Heart left ventricle (tissue), 16 donors: ENCODE measurements around the gene LIPT2. TPM values are rescaled to one million over a fixed set of nuclear protein-coding genes. Genes with fewer than 3 reads are reported as not detected.
A peak's percentile ranks its signal among the peaks of the same experiment; 100 is the strongest.

Source experiments
- ATAC-seq, 4 donors: fragments of 200-7000 bp; cut with Tn5 transposase; one replicate each; pipeline ENCODE4 v1.9.1; 2020 to 2022; ENCODE audit warnings: moderate library complexity in 4 of 4, mild to moderate bottlenecking in 3 of 4, moderate number of reproducible peaks in 1 of 4
- DNase-seq, 5 donors: peaks; one replicate each; pipeline ENCODE4 v3.0.0-alpha.2; 2020
- H3K27ac ChIP-seq, 12 donors: fragments of 200-600 bp; sonication (generic) in 4 of 12; one replicate each; pipeline versions ENCODE4 v1.5.0 to v1.8.0; 2016 to 2022; ENCODE audit warnings: mild to moderate bottlenecking in 2 of 12
- H3K27me3 ChIP-seq, 9 donors: fragments of 200-600 bp; sonication (generic) in 2 of 9; one replicate each; pipeline versions ENCODE4 v1.5.1 to v1.8.0; 2016 to 2022; ENCODE audit warnings: mild to moderate bottlenecking in 3 of 9
- H3K36me3 ChIP-seq, 9 donors: fragments of 200-600 bp; sonication (generic) in 2 of 9; one replicate each; pipeline versions ENCODE4 v1.5.0 to v1.8.0; 2018 to 2022; ENCODE audit warnings: mild to moderate bottlenecking in 2 of 9
- H3K4me1 ChIP-seq, 12 donors: fragments of 200-600 bp; sonication (generic) in 4 of 12; one replicate each; pipeline versions ENCODE4 v1.5.0 to v1.8.0; 2016 to 2022; ENCODE audit warnings: mild to moderate bottlenecking in 3 of 12
- H3K4me3 ChIP-seq, 12 donors: fragments of 200-600 bp; sonication (generic) in 4 of 12; one replicate each; pipeline versions ENCODE4 v1.5.0 to v1.8.0; 2017 to 2022; ENCODE audit warnings: mild to moderate bottlenecking in 9 of 12, moderate library complexity in 4 of 12
- H3K9me3 ChIP-seq, 12 donors: fragments of 200-600 bp; sonication (generic) in 4 of 12; one replicate each; pipeline versions ENCODE4 v1.5.0 to v1.8.0; 2016 to 2022; ENCODE audit warnings: mild to moderate bottlenecking in 1 of 12
- CTCF ChIP-seq, 12 donors: fragments of 200-600 bp; sonication (generic) in 4 of 12; IDR thresholded peaks; one replicate each; pipeline versions ENCODE4 v1.5.0 to v1.8.0; 2018 to 2022; ENCODE audit warnings: antibody characterized with exemption in 12 of 12, mild to moderate bottlenecking in 5 of 12
- POLR2A ChIP-seq, 2 donors: fragments of 450-650 bp; IDR thresholded peaks; one replicate each; pipeline ENCODE4 v1.6.1; 2017; ENCODE audit warnings: antibody characterized with exemption in 2 of 2, mild to moderate bottlenecking in 2 of 2, moderate library complexity in 2 of 2
- WGBS, 4 donors: extraction: QIAGEN DNeasy Blood & Tissue Kit in 2 of 4; methylation state at CpG; one replicate each; pipeline versions ENCODE4 v1.1.5 to v1.1.7; 2013 to 2018; 5-methylcytosine and 5-hydroxymethylcytosine counted together
- intact Hi-C, 10 donors: fragments of 100-400 bp; cut with DNase I; formaldehyde crosslinking; loops; one replicate each; pipeline versions ENCODE4 v1.11.1 to v1.14.2; 2022
- long read RNA-seq, 3 donors: library from polyadenylated mRNA; unstranded; transcript quantifications; one replicate each; pipeline ENCODE4 v2.0.0, GENCODE V29; 2020 to 2021
- polyA plus RNA-seq, 2 donors: library from polyadenylated mRNA; stranded (reverse); fragments of 200-250 nt; gene quantifications; one replicate each; pipeline ENCODE4 v1.2.3, GENCODE V29; 2013
- total RNA-seq, 9 donors: library from RNA; depleted of rRNA in 2 of 9; stranded (reverse); fragments of >200 nt in 2 of 9; fragmentation: NEBNext Ultra II Directional in 3 of 9; extraction: Animal tissue kit (Norgen Biotek cat#: 25700) in 3 of 9; gene quantifications; one replicate each; pipeline versions ENCODE4 v1.1.0 to v1.2.4, GENCODE V29; 2016 to 2023
- donor health status: ischemic (EF 13 %, LVEDD 7.1; RV severe dilation, severe dysfunction).
- donor health status: healthy with polysubstance abuse.
- donor health status: DM: no; HTN: yes; CAD: no.
- donor health status: DM: no; HTN: no; CAD: no.
- donor health status: ischemic (EF 25% LVEDD 6.9; RV normal size, moderate dysfunction).
- donor health status: ischemic (EF 25% LVEDD 5.7; RV mildly dilated, moderate dysfunction).
- donor health status: healthy.
- donor health status: DM: yes; HTN: yes; CAD: no.
- donor health status: ischemic (EF 35%, LVEDD 5.7; RV mildly dilated, moderate dysfunction).
- donor health status: nonischemic (EF 11% LVEDD 7.7; RV severe dilation, severe dysfunction).
- donor health status: DM: yes; HTN: yes; CAD: no.
- donor health status: PGD.
- donor health status: ischemic (EF 29% LVEDD 5.4; RV normal size, mild dysfunction).
- donor health status: nonischemic (EF 23%, LVEDD 6.1; RV moderate dilation, normal function).

LIPT2 gene
- total RNA-seq (1 to 10 TPM in 8 of 9 donors, under 1 TPM in 1; 0.93 to 3.9 (median 1.6) TPM), polyA plus RNA-seq (1 to 10 TPM in 1 of 2 donors, under 1 TPM in 1; 0.64 to 1.3 TPM)
- long read RNA-seq, donor 1, partial matches to known transcripts = 0 of 4 reads
- long read RNA-seq, donor 1, other reads (novel, unspliced or antisense) = 0 of 4 reads
- long read RNA-seq, donor 2, transcript LIPT2-201 (2 exons, 1,018 nt) = major isoform, 6 of 10 reads
- long read RNA-seq, donor 2, partial matches to known transcripts = 0 of 10 reads
- long read RNA-seq, donor 2, other reads (novel, unspliced or antisense) = 4 of 10 reads
- long read RNA-seq, donor 3, partial matches to known transcripts = 0 of 2 reads
- long read RNA-seq, donor 3, other reads (novel, unspliced or antisense) = 0 of 2 reads

- WGBS, 4 donors = 0% methylated on average over 43 to 94 of the region's 94 CpGs
- Histone ChIP-seq H3K27ac (peak within 1 kb of the TSS; percentile 89 to 100 (median 99)), H3K4me1 (peaks cover 0 to 18% (median 12%) of the 10 kb centered on the region in 12 donors), H3K9me3 (peaks cover 0 to 18% (median 2%) of the 10 kb centered on the region in 12 donors), H3K27me3 (no peaks in the 10 kb centered on the region), H3K36me3 (peaks cover 0 to 11% (median 0%) of the 10 kb centered on the region in 9 donors), H3K4me3 (peak within 1 kb of the TSS; percentile 79 to 98 (median 92))
- no peak for TF ChIP-seq CTCF (IDR thresholded peaks at IDR 0.05)
- TF ChIP-seq POLR2A (IDR thresholded peaks at IDR 0.05) = peak in 1 of 2 donors; percentile 87
- intact Hi-C loops = loop anchor here in 2 of 10 donors (5.0 kb wide), 3 partner anchors 36 to 96 kb away; partner anchors contain the start of gene PGM2L1 (in 2 of the 2)
- ATAC-seq (peak; percentile 99 to 100 (median 100)), DNase-seq (peak; percentile 96 to 98 (median 98))
Observed at GRCh38 chr11:74492974-74493790, at the start of gene LIPT2. TSS of gene LIPT2 (minus strand) at chr11:74493724. CDS start at chr11:74493703, 21 bp downstream.

- H3K4me1 ChIP-seq = no peaks in the 10 kb centered on the region
- peaks cover 0 to 20% (median 1%) of the 10 kb centered on the region in 12 donors for H3K9me3 ChIP-seq
- H3K27ac ChIP-seq = no peak overlapping the region
- WGBS, 4 donors = 88 to 94% (median 91%) methylated on average over 9 to 10 of the region's 10 CpGs
- no peaks in the 10 kb centered on the region for H3K36me3 ChIP-seq
- ATAC-seq (no peak), DNase-seq (no peak)
- H3K4me3 ChIP-seq = no peak overlapping the region
- H3K27me3 ChIP-seq = peaks cover 0 to 2% (median 0%) of the 10 kb centered on the region in 9 donors
- intact Hi-C loops = no loop called here
- TF ChIP-seq CTCF (IDR thresholded peaks at IDR 0.05) (no peak), POLR2A (IDR thresholded peaks at IDR 0.05) (no peak)
Observed at GRCh38 chr11:74541466-74541865, 47.9 kb upstream of the LIPT2 start.

DNA sequence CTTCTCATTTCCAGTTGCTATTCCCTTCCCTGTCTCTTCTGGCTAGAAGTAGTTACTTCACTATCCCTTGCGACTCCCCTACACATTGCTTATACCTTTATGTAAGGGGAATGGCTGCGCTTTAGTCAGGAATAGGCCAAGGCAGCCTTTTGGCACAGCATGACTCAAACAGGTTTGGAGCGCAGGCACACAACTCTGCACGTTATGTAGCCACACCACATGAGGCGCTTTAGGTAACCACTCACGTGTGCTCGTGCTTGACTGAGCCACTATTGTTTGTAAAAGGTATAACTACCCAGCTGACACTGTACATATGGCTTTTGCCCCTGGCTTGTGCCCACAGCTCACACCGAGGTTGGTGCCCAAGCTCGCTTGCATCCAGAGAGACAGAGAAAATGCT is 46.7 kb upstream of the LIPT2 start:
- no peaks in the 10 kb centered on the region for H3K4me1 ChIP-seq
- 92 to 95% (median 95%) methylated on average over 9 of the region's 9 CpGs for WGBS, 4 donors
- intact Hi-C loops = no loop called here
- DNase-seq (no peak), ATAC-seq (no peak)
- H3K27ac ChIP-seq = no peak overlapping the region
- H3K36me3 ChIP-seq = no peaks in the 10 kb centered on the region
- H3K9me3 ChIP-seq = peaks cover 0 to 22% (median 1%) of the 10 kb centered on the region in 12 donors
- H3K27me3 ChIP-seq = peaks cover 0 to 2% (median 0%) of the 10 kb centered on the region in 9 donors
- H3K4me3 ChIP-seq = no peak overlapping the region
- TF ChIP-seq CTCF (IDR thresholded peaks at IDR 0.05) = no peak
- no peak for TF ChIP-seq POLR2A (IDR thresholded peaks at IDR 0.05)

GRCh38 chr11:74538680-74539079 is 45.2 kb upstream of the LIPT2 start:
- no peak for ATAC-seq
- Histone ChIP-seq H3K36me3 (no peaks in the 10 kb centered on the region), H3K27ac (no peak overlapping the region), H3K9me3 (peaks cover 0 to 22% (median 1%) of the 10 kb centered on the region in 12 donors), H3K4me1 (peaks cover 0 to 10% (median 0%) of the 10 kb centered on the region in 12 donors), H3K27me3 (no peaks in the 10 kb centered on the region), H3K4me3 (no peak overlapping the region)
- intact Hi-C loops = no loop called here
- TF ChIP-seq CTCF (IDR thresholded peaks at IDR 0.05) = no peak
- no peak for TF ChIP-seq POLR2A (IDR thresholded peaks at IDR 0.05)
- no peak for DNase-seq
